ENCODE results near the gene DRICH1. TPM values are rescaled to one million over a fixed set of nuclear protein-coding genes. Genes with fewer than 3 reads are reported as not detected.
"Not testable (repeated sequence)": the region's sequence is repeated elsewhere in the genome, so short reads cannot be mapped to it uniquely, and the experiment has no call there.

DRICH1 gene
- total and polyA plus RNA-seq, 4 donors = 0.38 to 1.4 TPM; not detected in 2

- DNase-seq = peak; percentile 41 to 63
- no peak for ATAC-seq (ENCODE audit: low FRiP score)
- H3K4me1 ChIP-seq (ENCODE audit: control insufficient read depth in 1 of 2, insufficient read depth in 2 of 2, low read length in 2 of 2) = no peaks in the 10 kb centered on the region
- H3K27ac ChIP-seq (ENCODE audit: low read depth in 1 of 2, low read length in 2 of 2) = no peak overlapping the region
- WGBS, 2 donors = 78 to 90% methylated on average over 22 to 26 of the region's 26 CpGs
- intact Hi-C loops (cut with DNase I) = no loop called here
- no peaks in the 10 kb centered on the region for H3K36me3 ChIP-seq (ENCODE audit: control insufficient read depth in 1 of 2, insufficient read depth in 2 of 2, low read length in 1 of 2)
- H3K9me3 ChIP-seq (ENCODE audit: control insufficient read depth, low read length) = no peaks in the 10 kb centered on the region
- no peak overlapping the region for H3K4me3 ChIP-seq (ENCODE audit: low read length in 2 of 2)
- H3K27me3 ChIP-seq (ENCODE audit: control insufficient read depth in 1 of 2, insufficient read depth in 2 of 2, low read length in 1 of 2) = no peaks in the 10 kb centered on the region
Measured at GRCh38 chr22:23673826-23674690, 41.9 kb upstream of the DRICH1 start.

GRCh38 chr22:23673050-23673620 is 41.0 kb upstream of the DRICH1 start:
- Histone ChIP-seq H3K4me1 (ENCODE audit: control insufficient read depth in 1 of 2, insufficient read depth in 2 of 2, low read length in 2 of 2) (no peaks in the 10 kb centered on the region), H3K36me3 (ENCODE audit: control insufficient read depth in 1 of 2, insufficient read depth in 2 of 2, low read length in 1 of 2) (no peaks in the 10 kb centered on the region), H3K4me3 (ENCODE audit: low read length in 2 of 2) (no peak overlapping the region), H3K27me3 (ENCODE audit: control insufficient read depth in 1 of 2, insufficient read depth in 2 of 2, low read length in 1 of 2) (no peaks in the 10 kb centered on the region), H3K27ac (ENCODE audit: low read depth in 1 of 2, low read length in 2 of 2) (no peak overlapping the region), H3K9me3 (ENCODE audit: control insufficient read depth, low read length) (no peaks in the 10 kb centered on the region)
- 88 to 89% methylated on average over 7 of the region's 7 CpGs for WGBS, 2 donors
- intact Hi-C loops (cut with DNase I) = no loop called here
- no peak for ATAC-seq (ENCODE audit: low FRiP score)
- DNase-seq = peak; percentile 8 to 59

- 93 to 94% methylated on average over 8 of the region's 8 CpGs for WGBS, 2 donors
- intact Hi-C loops (cut with DNase I); H3K4me1 ChIP-seq (ENCODE audit: control insufficient read depth in 1 of 2, insufficient read depth in 2 of 2, low read length in 2 of 2); H3K27ac ChIP-seq (ENCODE audit: low read depth in 1 of 2, low read length in 2 of 2); H3K36me3 ChIP-seq (ENCODE audit: control insufficient read depth in 1 of 2, insufficient read depth in 2 of 2, low read length in 1 of 2); H3K9me3 ChIP-seq (ENCODE audit: control insufficient read depth, low read length); ATAC-seq (ENCODE audit: low FRiP score); H3K4me3 ChIP-seq (ENCODE audit: low read length in 2 of 2); H3K27me3 ChIP-seq (ENCODE audit: control insufficient read depth in 1 of 2, insufficient read depth in 2 of 2, low read length in 1 of 2): not testable (repeated sequence)
- peak; percentile 20 to 44 for DNase-seq
Measured at GRCh38 chr22:23672307-23673049, 40.4 kb upstream of the DRICH1 start.

- H3K9me3 ChIP-seq (ENCODE audit: control insufficient read depth, low read length); H3K4me1 ChIP-seq (ENCODE audit: control insufficient read depth in 1 of 2, insufficient read depth in 2 of 2, low read length in 2 of 2); H3K36me3 ChIP-seq (ENCODE audit: control insufficient read depth in 1 of 2, insufficient read depth in 2 of 2, low read length in 1 of 2); H3K4me3 ChIP-seq (ENCODE audit: low read length in 2 of 2); H3K27me3 ChIP-seq (ENCODE audit: control insufficient read depth in 1 of 2, insufficient read depth in 2 of 2, low read length in 1 of 2); ATAC-seq (ENCODE audit: low FRiP score); H3K27ac ChIP-seq (ENCODE audit: low read depth in 1 of 2, low read length in 2 of 2); intact Hi-C loops (cut with DNase I); DNase-seq: not testable (repeated sequence)
- WGBS, 2 donors = 79% methylated on average over 2 of the region's 4 CpGs; no CpG with 5 or more reads in 1 of the 2 donors
Measured at GRCh38 chr22:23671387-23671786, 39.3 kb upstream of the DRICH1 start.

GRCh38 chr22:23670378-23671295 is 38.5 kb upstream of the DRICH1 start:
- H3K27me3 ChIP-seq (ENCODE audit: control insufficient read depth in 1 of 2, insufficient read depth in 2 of 2, low read length in 1 of 2) = no peaks in the 10 kb centered on the region
- intact Hi-C loops (cut with DNase I) = no loop called here
- no peak overlapping the region for H3K27ac ChIP-seq (ENCODE audit: low read depth in 1 of 2, low read length in 2 of 2)
- ATAC-seq (ENCODE audit: low FRiP score) (no peak), DNase-seq (peak; percentile 30 to 51)
- H3K4me3 ChIP-seq (ENCODE audit: low read length in 2 of 2) = no peak overlapping the region
- no peaks in the 10 kb centered on the region for H3K36me3 ChIP-seq (ENCODE audit: control insufficient read depth in 1 of 2, insufficient read depth in 2 of 2, low read length in 1 of 2)
- 80 to 85% methylated on average over 16 of the region's 16 CpGs for WGBS, 2 donors
- no peaks in the 10 kb centered on the region for H3K4me1 ChIP-seq (ENCODE audit: control insufficient read depth in 1 of 2, insufficient read depth in 2 of 2, low read length in 2 of 2)
- no peaks in the 10 kb centered on the region for H3K9me3 ChIP-seq (ENCODE audit: control insufficient read depth, low read length)

GRCh38 chr22:23660381-23660780 is 28.3 kb upstream of the DRICH1 start:
- WGBS, 2 donors = 97 to 98% methylated on average over 4 of the region's 4 CpGs
- H3K9me3 ChIP-seq (ENCODE audit: control insufficient read depth, low read length); H3K27ac ChIP-seq (ENCODE audit: low read depth in 1 of 2, low read length in 2 of 2); H3K27me3 ChIP-seq (ENCODE audit: control insufficient read depth in 1 of 2, insufficient read depth in 2 of 2, low read length in 1 of 2); intact Hi-C loops (cut with DNase I); ATAC-seq (ENCODE audit: low FRiP score); H3K4me3 ChIP-seq (ENCODE audit: low read length in 2 of 2); H3K4me1 ChIP-seq (ENCODE audit: control insufficient read depth in 1 of 2, insufficient read depth in 2 of 2, low read length in 2 of 2); H3K36me3 ChIP-seq (ENCODE audit: control insufficient read depth in 1 of 2, insufficient read depth in 2 of 2, low read length in 1 of 2): not testable (repeated sequence)
- peak; percentile 21 for DNase-seq

- H3K27ac ChIP-seq (ENCODE audit: low read depth in 1 of 2, low read length in 2 of 2) = no peak overlapping the region
- no peak for DNase-seq
- no peak overlapping the region for H3K4me3 ChIP-seq (ENCODE audit: low read length in 2 of 2)
- H3K9me3 ChIP-seq (ENCODE audit: control insufficient read depth, low read length) = no peaks in the 10 kb centered on the region
- no peak for ATAC-seq (ENCODE audit: low FRiP score)
- H3K36me3 ChIP-seq (ENCODE audit: control insufficient read depth in 1 of 2, insufficient read depth in 2 of 2, low read length in 1 of 2) = peaks cover 0 to 1% of the 10 kb centered on the region in 2 donors
- intact Hi-C loops (cut with DNase I) = no loop called here
- 68% methylated on average over 5 of the region's 5 CpGs for WGBS, 2 donors
- H3K27me3 ChIP-seq (ENCODE audit: control insufficient read depth in 1 of 2, insufficient read depth in 2 of 2, low read length in 1 of 2) = no peaks in the 10 kb centered on the region
- no peaks in the 10 kb centered on the region for H3K4me1 ChIP-seq (ENCODE audit: control insufficient read depth in 1 of 2, insufficient read depth in 2 of 2, low read length in 2 of 2)
Measured at GRCh38 chr22:23657727-23658126, 25.6 kb upstream of the DRICH1 start.

- no peaks in the 10 kb centered on the region for H3K4me1 ChIP-seq (ENCODE audit: control insufficient read depth in 1 of 2, insufficient read depth in 2 of 2, low read length in 2 of 2)
- H3K27me3 ChIP-seq (ENCODE audit: control insufficient read depth in 1 of 2, insufficient read depth in 2 of 2, low read length in 1 of 2) = no peaks in the 10 kb centered on the region
- 82 to 91% methylated on average over 6 of the region's 6 CpGs for WGBS, 2 donors
- H3K36me3 ChIP-seq (ENCODE audit: control insufficient read depth in 1 of 2, insufficient read depth in 2 of 2, low read length in 1 of 2) = peaks cover 0 to 1% of the 10 kb centered on the region in 2 donors
- no peak overlapping the region for H3K27ac ChIP-seq (ENCODE audit: low read depth in 1 of 2, low read length in 2 of 2)
- H3K4me3 ChIP-seq (ENCODE audit: low read length in 2 of 2) = no peak overlapping the region
- H3K9me3 ChIP-seq (ENCODE audit: control insufficient read depth, low read length) = no peaks in the 10 kb centered on the region
- DNase-seq (peak in 1 of 2 donors; percentile 58), ATAC-seq (ENCODE audit: low FRiP score) (no peak)
- intact Hi-C loops (cut with DNase I) = no loop called here
Measured at GRCh38 chr22:23655891-23656475, 23.9 kb upstream of the DRICH1 start.

Measured in aorta (tissue), 5 donors.